ENCODE data around the gene GSTM4.

The GSTM4 gene

GRCh38 chr1:109619576-109620400, 36.1 kb upstream of the GSTM4 start, which contains the start of the genes AMPD2 and GNAT2:
Gene AMPD2, plus strand, starts transcription at chr1:109619837. Its CDS starts 1,339 bp downstream, at chr1:109621176.
Gene GNAT2, minus strand, starts transcription at chr1:109619616. Its CDS starts 6,746 bp downstream, at chr1:109612870.
- peaks cover 41% of the 10 kb centered on the region for H3K4me1 ChIP-seq (ENCODE audit: insufficient read depth, low read length)
- TF ChIP-seq EZH2 (IDR thresholded peaks at IDR 0.05; ENCODE audit: borderline replicate concordance, low read depth, low read length, severe bottlenecking) (no peak), CTCF (IDR thresholded peaks at IDR 0.05; ENCODE audit: borderline replicate concordance, extremely low read depth, low read length, poor library complexity, severe bottlenecking) (no peak)

GRCh38 chr1:109620401-109620791, 35.5 kb upstream of the GSTM4 start:
- ATAC-seq (ENCODE audit: insufficient read depth, low read depth): peak; percentile 2; the same call in 2 of the 3 replicates
- Histone ChIP-seq H4K20me1 (ENCODE audit: insufficient read depth, low read length) (peaks cover 16% of the 10 kb centered on the region; the same call in 1 of the 2 replicates), H2AFZ (ENCODE audit: low read depth, low read length) (peak overlapping the region; percentile 81), H3K4me3 (ENCODE audit: low read depth in 1 of 2, low read length in 2 of 2) (peak overlapping the region; percentile 68 to 75), H3K27me3 (ENCODE audit: insufficient read depth, low read length, poor library complexity) (no peaks in the 10 kb centered on the region), H3K36me3 (ENCODE audit: insufficient read depth, low read length) (no peaks in the 10 kb centered on the region), H3K4me2 (ENCODE audit: insufficient read depth, low read length) (peak overlapping the region; percentile 87), H3K79me2 (ENCODE audit: insufficient read depth, low read length) (peaks cover 44% of the 10 kb centered on the region), H3K9ac (ENCODE audit: low read depth, low read length) (peak overlapping the region; percentile 65), H3K9me3 (ENCODE audit: insufficient read depth, low read length, severe bottlenecking) (no peaks in the 10 kb centered on the region), H3K4me1 (ENCODE audit: insufficient read depth, low read length) (peaks cover 41% of the 10 kb centered on the region), H3K27ac (ENCODE audit: low read length) (peak overlapping the region; percentile 70)
- DNase-seq: peak; percentile 24
- no peak for TF ChIP-seq EZH2 (IDR thresholded peaks at IDR 0.05; ENCODE audit: borderline replicate concordance, low read depth, low read length, severe bottlenecking)
- TF ChIP-seq CTCF (IDR thresholded peaks at IDR 0.05; ENCODE audit: borderline replicate concordance, extremely low read depth, low read length, poor library complexity, severe bottlenecking): no peak

More at GRCh38 chr1:109619576-109620400, 36.1 kb upstream of the GSTM4 start, which contains the start of the genes AMPD2 and GNAT2:
- H3K79me2 ChIP-seq (ENCODE audit: insufficient read depth, low read length): peaks cover 43% of the 10 kb centered on the region
- H3K27me3 ChIP-seq (ENCODE audit: insufficient read depth, low read length, poor library complexity): no peaks in the 10 kb centered on the region
- H3K4me2 ChIP-seq (ENCODE audit: insufficient read depth, low read length): peak within 1 kb of the TSS; percentile 87
- ATAC-seq (ENCODE audit: insufficient read depth, low read depth): peak; percentile 41
- H3K36me3 ChIP-seq (ENCODE audit: insufficient read depth, low read length): no peaks in the 10 kb centered on the region
- peak within 1 kb of the TSS; percentile 68 to 75 for H3K4me3 ChIP-seq (ENCODE audit: low read depth in 1 of 2, low read length in 2 of 2)
- H3K9me3 ChIP-seq (ENCODE audit: insufficient read depth, low read length, severe bottlenecking): no peaks in the 10 kb centered on the region
- H3K27ac ChIP-seq (ENCODE audit: low read length): peak within 1 kb of the TSS; percentile 70
- H3K9ac ChIP-seq (ENCODE audit: low read depth, low read length): peak within 1 kb of the TSS; percentile 65
- DNase-seq: peak; percentile 71
- peaks cover 16% of the 10 kb centered on the region; the same call in 1 of the 2 replicates for H4K20me1 ChIP-seq (ENCODE audit: insufficient read depth, low read length)
- peak within 1 kb of the TSS; percentile 81 for H2AFZ ChIP-seq (ENCODE audit: low read depth, low read length)

GRCh38 chr1:109620841-109621286, 35.0 kb upstream of the GSTM4 start:
- Histone ChIP-seq H3K79me2 (ENCODE audit: insufficient read depth, low read length) (peaks cover 44% of the 10 kb centered on the region), H3K27ac (ENCODE audit: low read length) (peak overlapping the region; percentile 70), H2AFZ (ENCODE audit: low read depth, low read length) (peak overlapping the region; percentile 81)

More at GRCh38 chr1:109620841-109621286, 35.0 kb upstream of the GSTM4 start:
- H4K20me1 ChIP-seq (ENCODE audit: insufficient read depth, low read length): peaks cover 16% of the 10 kb centered on the region; the same call in 1 of the 2 replicates
- H3K4me3 ChIP-seq (ENCODE audit: low read depth in 1 of 2, low read length in 2 of 2): peak overlapping the region; percentile 68 to 75; a peak in 3 of 4 replicates
- no peaks in the 10 kb centered on the region for H3K9me3 ChIP-seq (ENCODE audit: insufficient read depth, low read length, severe bottlenecking)
- ATAC-seq (ENCODE audit: insufficient read depth, low read depth): peak; percentile 94
- H3K4me1 ChIP-seq (ENCODE audit: insufficient read depth, low read length): peaks cover 41% of the 10 kb centered on the region
- H3K27me3 ChIP-seq (ENCODE audit: insufficient read depth, low read length, poor library complexity): no peaks in the 10 kb centered on the region
- H3K9ac ChIP-seq (ENCODE audit: low read depth, low read length): peak overlapping the region; percentile 65
- no peaks in the 10 kb centered on the region for H3K36me3 ChIP-seq (ENCODE audit: insufficient read depth, low read length)
- DNase-seq: peak; percentile 99
- peak overlapping the region; percentile 87 for H3K4me2 ChIP-seq (ENCODE audit: insufficient read depth, low read length)
- no peak for TF ChIP-seq CTCF (IDR thresholded peaks at IDR 0.05; ENCODE audit: borderline replicate concordance, extremely low read depth, low read length, poor library complexity, severe bottlenecking)
- no peak for TF ChIP-seq EZH2 (IDR thresholded peaks at IDR 0.05; ENCODE audit: borderline replicate concordance, low read depth, low read length, severe bottlenecking)

Measured in DND-41 (cell line).